HG02798 (cell line): ENCODE measurements around the gene MADD.

ENCODE experiments used
- ATAC-seq: cut with Tn5 transposase; IDR thresholded peaks from one replicate; pipeline ENCODE4 v1.9.1; 2021; ENCODE audit warnings: mild to moderate bottlenecking; ENCODE audit not compliant: unreplicated experiment, poor library complexity

MADD gene

GRCh38 chr11:47269829-47270305, at the start of gene MADD:
Gene MADD (plus strand): TSS chr11:47270133.
- ATAC-seq = peak; percentile 83

GRCh38 chr11:47220401-47220821, 49.5 kb upstream of the MADD start:
- ATAC-seq = no peak

- no peak for ATAC-seq
These were observed 47.2 kb upstream of the MADD start for GRCh38 chr11:47222696-47223095.

GRCh38 chr11:47225552-47226400, 44.2 kb upstream of the MADD start:
- peak; percentile 91 for ATAC-seq

GRCh38 chr11:47229161-47229560, 40.8 kb upstream of the MADD start:
- ATAC-seq = no peak

GRCh38 chr11:47233051-47233450, 36.9 kb upstream of the MADD start:
- no peak for ATAC-seq

GRCh38 chr11:47233989-47234668, 35.8 kb upstream of the MADD start:
- no peak for ATAC-seq

- no peak for ATAC-seq
These were observed 35.2 kb upstream of the MADD start for GRCh38 chr11:47234669-47235100.

GRCh38 chr11:47235163-47235562, 34.8 kb upstream of the MADD start:
- no peak for ATAC-seq

- no peak for ATAC-seq
These were observed 33.5 kb upstream of the MADD start for GRCh38 chr11:47236482-47236881.

- no peak for ATAC-seq
These were observed 30.1 kb upstream of the MADD start for GRCh38 chr11:47239852-47240251.

- no peak for ATAC-seq
These were observed 28.1 kb upstream of the MADD start for GRCh38 chr11:47241841-47242301.

- no peak for ATAC-seq
These were observed 27.2 kb upstream of the MADD start for GRCh38 chr11:47242596-47243192.

- no peak for ATAC-seq
These were observed 26.5 kb upstream of the MADD start for GRCh38 chr11:47243454-47243853.

- ATAC-seq = no peak
These were observed 25.2 kb upstream of the MADD start for GRCh38 chr11:47244448-47245350.

- no peak for ATAC-seq
These were observed 24.1 kb upstream of the MADD start for GRCh38 chr11:47245611-47246357.

- no peak for ATAC-seq
These were observed 22.4 kb upstream of the MADD start for GRCh38 chr11:47247502-47247901.

- ATAC-seq = peak; percentile 29
These were observed 21.6 kb upstream of the MADD start for GRCh38 chr11:47248304-47248663.

- ATAC-seq = peak; percentile 94
These were observed 21.1 kb upstream of the MADD start, which contains the start of gene ACP2 for GRCh38 chr11:47248664-47249377. Gene ACP2 (minus strand): TSS chr11:47248814. CDS start chr11:47248789, 25 bp downstream.
